NCI-H2227 (cell line): Measurements from ENCODE around the gene SAPCD1.
A peak's percentile ranks its signal among the peaks of the same experiment; 100 is the strongest.

Experiments
- DNase-seq: peaks from one replicate; lab custom pipeline; 2025; ENCODE audit not compliant: unreplicated experiment; lab: John Stamatoyannopoulos, UW

The SAPCD1 gene

DNA sequence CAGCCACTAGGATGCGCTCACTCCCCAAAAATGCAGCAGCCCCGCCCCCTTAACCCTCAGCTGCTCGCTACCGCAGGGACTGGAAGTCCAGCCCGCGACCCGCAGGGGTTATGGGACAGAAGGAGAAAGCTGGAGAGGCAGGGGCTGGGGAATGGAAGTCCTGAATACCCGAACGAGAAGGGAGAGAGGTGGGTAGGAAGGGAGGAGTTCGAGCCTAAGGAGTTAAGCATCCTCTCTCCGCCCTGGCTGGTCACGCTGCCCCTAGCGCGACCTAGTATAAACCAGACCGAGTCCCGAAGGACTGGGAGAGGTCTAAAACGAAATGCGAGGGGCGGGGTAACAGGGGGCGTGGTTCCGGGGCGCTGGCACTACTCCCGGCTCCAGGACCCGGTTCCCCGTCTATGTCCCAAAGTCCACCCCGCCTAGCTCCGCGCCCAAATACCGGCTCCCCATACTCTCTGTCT lies 32.9 kb upstream of the SAPCD1 start:
- DNase-seq = peak; percentile 87

- peak; percentile 95 for DNase-seq
Observed at GRCh38 chr6:31729979-31730630, 32.4 kb upstream of the SAPCD1 start.

GRCh38 chr6:31730631-31731086 lies 31.8 kb upstream of the SAPCD1 start:
- DNase-seq = no peak

GRCh38 chr6:31732029-31732428 lies 30.4 kb upstream of the SAPCD1 start:
- DNase-seq = no peak

DNA sequence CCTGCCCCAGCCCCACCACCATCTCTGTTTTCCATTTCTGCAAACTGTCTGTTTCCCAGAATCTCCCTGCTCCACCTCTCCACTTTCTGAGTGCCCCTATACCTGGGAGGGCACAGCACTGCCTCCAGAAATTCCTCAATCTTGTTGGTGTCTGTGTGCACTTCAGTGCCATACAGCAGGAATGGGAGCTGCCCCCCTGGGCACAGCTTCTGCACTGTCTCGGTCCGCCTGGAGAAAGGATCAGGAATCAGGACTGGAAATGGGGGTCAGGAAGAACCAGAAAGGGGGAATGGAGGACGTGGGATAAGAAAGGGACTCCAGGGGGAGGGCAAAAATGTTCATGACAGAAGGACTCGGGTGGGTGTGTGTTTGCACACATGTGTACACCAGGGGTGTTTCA lies 28.7 kb upstream of the SAPCD1 start:
- no peak for DNase-seq

DNA sequence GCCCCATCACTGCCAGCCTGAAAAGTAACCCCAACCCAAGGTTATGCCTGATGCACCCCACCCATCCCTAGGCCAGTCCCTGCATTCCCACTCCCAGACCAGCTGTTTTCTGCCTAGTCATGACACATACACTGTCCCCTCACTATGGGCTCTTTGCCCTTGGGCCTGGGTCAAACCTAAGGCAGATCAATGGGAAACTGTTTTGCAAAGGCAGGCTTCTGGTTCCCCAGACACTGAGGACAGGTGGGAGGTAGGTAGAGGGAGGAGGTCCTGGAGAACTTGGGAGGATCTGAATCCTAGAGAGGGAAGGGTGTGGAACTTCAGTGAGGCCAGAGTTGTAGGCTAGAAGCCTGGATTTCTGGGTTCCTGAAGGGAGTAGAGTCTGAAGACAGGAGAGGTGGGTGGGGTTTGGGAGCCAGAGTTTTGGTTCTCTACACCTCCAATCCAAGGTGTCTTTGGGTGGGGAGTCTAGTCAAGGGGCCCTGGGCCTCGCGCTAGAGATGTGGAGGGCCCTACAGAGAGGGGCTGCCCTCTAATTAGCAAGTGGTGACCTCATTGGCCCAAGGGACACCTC lies 28.1 kb upstream of the SAPCD1 start:
- no peak for DNase-seq

DNA sequence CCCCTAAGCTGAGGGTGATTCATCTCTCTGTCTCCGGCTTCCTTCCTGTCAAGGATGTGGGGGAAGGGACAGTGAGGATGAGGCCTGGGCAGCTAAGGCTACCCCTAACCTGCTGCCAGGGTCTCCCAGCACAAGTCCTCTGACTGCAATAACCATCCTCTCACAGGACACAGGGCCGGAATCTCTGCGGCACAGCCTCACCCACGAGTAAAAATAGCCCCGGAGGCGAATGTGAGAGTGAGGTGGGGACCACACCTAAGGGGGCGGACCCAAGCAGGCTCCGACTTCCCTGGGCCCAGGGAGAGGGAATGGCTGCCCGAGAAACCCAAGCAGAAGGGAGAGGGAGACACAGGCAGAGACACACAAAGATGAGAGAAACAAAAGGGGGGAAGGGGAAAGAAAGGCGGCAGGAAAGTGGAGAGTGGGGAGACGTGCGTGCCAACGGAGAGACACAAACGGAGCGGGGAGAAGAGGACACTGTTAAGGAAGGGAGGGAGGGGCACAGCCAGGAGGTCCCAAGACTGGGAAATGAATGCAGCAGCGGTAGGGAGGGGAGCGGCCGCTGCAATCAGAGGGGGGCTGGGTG lies 27.5 kb upstream of the SAPCD1 start:
- peak; percentile 57 for DNase-seq

DNA sequence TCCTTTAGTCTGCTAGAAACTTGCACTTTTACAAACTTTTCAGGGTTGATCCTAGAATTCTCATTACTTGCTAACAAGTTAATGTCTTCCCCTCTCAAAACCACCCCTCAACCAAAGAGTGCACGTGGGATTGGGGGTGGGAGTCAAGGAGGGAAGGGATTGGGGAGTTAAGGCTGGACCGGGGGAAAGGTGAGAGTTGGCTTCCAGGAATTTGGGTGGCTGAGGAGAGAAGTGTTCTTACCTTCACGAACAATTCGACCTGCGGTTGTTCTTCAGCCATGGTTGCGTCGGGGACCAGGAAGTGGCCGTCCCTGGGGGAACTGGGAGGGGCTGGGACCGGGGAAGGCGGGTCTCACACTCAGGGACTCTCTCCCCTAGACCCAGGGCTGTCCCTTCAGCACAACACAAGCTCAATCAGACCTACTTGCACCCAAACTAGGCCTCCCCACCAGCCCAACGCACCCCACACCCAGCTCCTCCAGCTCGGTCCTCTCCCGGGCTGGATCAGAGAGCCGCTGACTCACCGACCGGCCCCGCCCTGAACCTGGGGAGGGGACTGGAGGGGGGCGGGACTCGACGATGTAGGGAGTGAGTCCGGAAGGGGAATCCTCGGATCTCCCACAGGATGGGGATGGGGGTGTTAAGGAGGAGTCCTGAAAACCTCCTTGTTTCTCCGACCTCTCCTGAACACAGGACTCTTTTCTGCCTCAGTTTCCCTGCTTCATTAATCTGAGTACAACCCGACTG lies 26.3 kb upstream of the SAPCD1 start, which contains the start of gene CLIC1:
TSS of gene CLIC1 (minus strand) at position 510 of the 747 bp plus-strand sequence. CDS start at position 280, 230 bp downstream.
- DNase-seq = peak; percentile 86

- DNase-seq = no peak
Observed at GRCh38 chr6:31736768-31737314, 25.6 kb upstream of the SAPCD1 start.

DNA sequence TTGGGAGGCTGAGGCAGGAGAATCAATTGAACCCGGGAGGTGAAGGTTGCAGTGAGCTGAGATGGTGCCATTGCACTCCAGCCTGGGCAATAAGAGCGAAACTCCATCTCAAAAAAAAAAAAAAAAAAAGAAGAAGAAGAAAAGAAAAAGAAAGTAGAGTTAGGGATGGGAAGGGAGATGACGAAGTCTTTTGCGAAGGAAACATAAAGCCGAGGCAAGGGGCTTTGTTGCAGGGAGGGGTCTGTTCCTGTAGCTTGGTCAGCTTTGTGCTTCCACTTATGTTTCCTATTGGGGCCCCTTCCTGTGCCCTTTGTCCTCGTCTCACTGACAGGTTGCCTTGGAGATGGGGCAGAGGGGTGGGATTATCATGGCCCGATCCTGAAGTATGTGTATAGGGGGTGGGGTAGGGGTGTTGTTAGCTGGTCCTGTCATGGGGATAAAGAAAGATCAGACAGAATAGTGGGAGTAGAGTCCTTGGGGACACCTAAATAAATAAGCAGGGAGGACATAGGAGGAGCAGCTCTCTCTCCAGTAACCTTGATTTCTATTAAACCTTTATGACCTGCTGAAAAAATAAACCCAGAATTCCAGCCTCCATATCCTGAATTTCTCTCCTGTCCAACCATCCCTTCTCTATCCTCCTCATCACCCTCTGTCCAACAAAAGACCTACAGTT lies 25.0 kb upstream of the SAPCD1 start:
- peak; percentile 71 for DNase-seq

GRCh38 chr6:31737991-31738979 lies 24.2 kb upstream of the SAPCD1 start:
- DNase-seq = peak; percentile 58

DNA sequence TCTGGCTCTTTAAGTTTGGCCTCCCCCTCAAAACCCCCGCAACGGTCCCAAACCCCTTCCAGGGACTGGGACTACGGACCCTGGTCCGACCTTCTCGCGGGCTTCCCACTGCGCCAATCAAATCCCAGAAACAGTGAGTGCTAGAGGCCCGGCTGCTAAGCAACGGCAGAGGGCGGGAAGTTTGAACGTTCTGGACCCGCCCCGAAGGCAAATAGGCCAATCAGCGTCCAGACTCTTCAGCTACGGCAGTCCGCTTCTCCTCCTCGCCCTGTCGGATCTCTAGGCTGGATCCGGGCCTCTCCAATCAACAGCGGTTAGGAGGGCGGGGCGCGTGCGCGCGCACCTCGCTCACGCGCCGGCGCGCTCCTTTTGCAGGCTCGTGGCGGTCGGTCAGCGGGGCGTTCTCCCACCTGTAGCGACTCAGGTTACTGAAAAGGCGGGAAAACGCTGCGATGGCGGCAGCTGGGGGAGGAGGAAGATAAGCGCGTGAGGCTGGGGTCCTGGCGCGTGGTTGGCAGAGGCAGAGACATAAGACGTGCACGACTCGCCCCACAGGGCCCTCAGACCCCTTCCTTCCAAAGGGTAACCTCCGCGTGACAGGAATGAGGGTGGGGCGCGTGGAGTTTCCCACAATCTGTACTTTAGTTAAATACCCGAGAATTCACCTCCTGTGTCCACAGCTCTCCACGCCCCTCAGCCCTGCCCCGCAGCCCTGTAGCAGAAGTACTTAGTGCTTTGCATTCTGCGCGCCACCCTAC lies 22.6 kb upstream of the SAPCD1 start, which contains the start of gene MSH5:
TSS of gene MSH5 (plus strand) at position 367 of the 758 bp plus-strand sequence. CDS start 462 bp downstream, outside the sequence.
- DNase-seq = peak; percentile 100

GRCh38 chr6:31740397-31741223 lies 21.8 kb upstream of the SAPCD1 start:
- no peak for DNase-seq

GRCh38 chr6:31741815-31742214 lies 20.6 kb upstream of the SAPCD1 start:
- no peak for DNase-seq

DNA sequence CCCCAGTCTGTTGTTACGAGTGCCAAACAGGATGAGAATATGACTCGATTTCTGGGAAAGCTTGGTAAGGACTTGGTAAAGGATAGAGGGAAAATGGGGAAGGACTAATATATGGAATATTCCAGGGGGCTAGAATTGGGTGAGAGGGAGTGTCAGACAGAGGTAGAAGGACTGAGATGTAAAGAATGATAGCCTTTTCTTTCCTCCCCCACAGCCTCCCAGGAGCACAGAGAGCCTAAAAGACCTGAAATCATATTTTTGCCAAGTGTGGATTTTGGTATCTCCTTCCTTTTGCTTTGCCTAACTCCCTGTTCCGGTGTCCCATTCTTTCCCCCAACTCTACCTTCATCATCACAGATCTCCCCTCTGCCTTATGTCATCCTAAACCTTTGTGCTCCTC lies 19.6 kb upstream of the SAPCD1 start:
- no peak for DNase-seq

DNA sequence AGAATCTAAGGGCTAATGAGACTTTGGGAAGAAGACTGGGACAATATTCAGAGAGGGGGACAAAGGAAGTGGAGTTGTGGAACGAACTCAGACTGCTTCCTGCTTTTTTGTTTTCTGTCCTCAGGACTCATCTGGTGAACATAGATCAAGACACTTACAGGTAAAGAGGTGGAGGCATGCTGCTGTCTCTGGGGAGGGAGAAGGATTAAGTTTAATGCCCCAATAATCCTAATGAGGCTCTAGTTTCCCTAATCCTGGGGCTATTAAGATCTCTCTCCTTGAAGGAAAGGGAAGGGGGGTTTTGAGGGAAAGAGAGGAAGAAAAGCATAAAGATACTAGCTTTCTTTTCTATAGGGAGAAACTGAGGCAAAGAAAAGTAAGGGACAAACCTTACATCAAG lies 18.0 kb upstream of the SAPCD1 start:
- no peak for DNase-seq

- no peak for DNase-seq
Observed at GRCh38 chr6:31749301-31750036, 13.0 kb upstream of the SAPCD1 start.
